GM19239 (cell line): ENCODE measurements around the gene ADGRL3.

Experiments used
- DNase-seq: peaks from one replicate; pipeline ENCODE4 v3.0.0; 2011; ENCODE audit warnings: low spot score; ENCODE audit not compliant: insufficient read length
- FAIRE-seq: peaks from 2 replicates; lab custom pipeline; 2011; peaks lifted over from hg19 to GRCh38; lab: Jason Lieb, UNC

Gene ADGRL3

GRCh38 chr4:61522312-61522711, 322.2 kb downstream of the ADGRL3 start:
- FAIRE-seq = no peak

GRCh38 chr4:61527888-61528287, 327.8 kb downstream of the ADGRL3 start:
- no peak for FAIRE-seq
- no peak for DNase-seq

More at GRCh38 chr4:61522312-61522711, 322.2 kb downstream of the ADGRL3 start:
- DNase-seq = no peak

DNA sequence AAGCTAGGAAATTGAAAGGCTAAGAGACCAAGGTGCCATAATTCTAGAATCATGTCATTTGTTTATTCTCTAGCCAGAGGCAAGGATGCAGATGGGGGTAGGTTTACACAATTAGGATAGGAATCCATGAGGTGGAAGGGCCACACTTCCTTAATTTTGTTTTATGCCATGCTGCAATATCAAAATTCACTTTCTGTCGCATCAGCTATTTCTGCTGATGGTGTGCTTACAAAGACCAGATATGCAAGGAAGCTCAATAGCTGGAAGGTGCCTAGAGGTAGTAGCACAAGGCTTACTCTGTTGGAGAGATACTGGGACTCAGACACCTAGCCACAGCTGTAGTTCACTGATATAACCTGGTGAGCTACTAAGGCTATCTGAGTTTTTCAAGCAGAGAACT, 328.5 kb downstream of the ADGRL3 start:
- no peak for FAIRE-seq
- DNase-seq = no peak

DNA sequence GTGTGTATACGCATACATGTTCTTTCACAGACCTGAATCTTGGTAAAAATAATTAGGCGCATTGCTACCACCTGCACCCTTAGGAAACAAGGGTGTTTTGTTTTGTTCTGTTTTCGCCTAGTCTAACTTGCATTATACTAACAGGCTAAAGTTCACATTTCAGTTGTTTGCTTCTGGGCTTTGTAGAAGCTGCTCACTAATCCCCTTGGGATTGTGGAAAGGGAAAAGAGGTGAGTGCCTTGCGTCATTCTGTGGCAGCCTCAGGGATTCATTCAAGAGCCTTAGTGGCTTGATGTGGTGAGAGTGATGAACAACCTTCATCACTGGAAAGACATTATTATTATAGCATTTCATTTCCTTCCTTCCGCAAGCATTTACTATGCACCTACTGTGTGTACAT, 331.1 kb downstream of the ADGRL3 start:
- no peak for FAIRE-seq
- no peak for DNase-seq

DNA sequence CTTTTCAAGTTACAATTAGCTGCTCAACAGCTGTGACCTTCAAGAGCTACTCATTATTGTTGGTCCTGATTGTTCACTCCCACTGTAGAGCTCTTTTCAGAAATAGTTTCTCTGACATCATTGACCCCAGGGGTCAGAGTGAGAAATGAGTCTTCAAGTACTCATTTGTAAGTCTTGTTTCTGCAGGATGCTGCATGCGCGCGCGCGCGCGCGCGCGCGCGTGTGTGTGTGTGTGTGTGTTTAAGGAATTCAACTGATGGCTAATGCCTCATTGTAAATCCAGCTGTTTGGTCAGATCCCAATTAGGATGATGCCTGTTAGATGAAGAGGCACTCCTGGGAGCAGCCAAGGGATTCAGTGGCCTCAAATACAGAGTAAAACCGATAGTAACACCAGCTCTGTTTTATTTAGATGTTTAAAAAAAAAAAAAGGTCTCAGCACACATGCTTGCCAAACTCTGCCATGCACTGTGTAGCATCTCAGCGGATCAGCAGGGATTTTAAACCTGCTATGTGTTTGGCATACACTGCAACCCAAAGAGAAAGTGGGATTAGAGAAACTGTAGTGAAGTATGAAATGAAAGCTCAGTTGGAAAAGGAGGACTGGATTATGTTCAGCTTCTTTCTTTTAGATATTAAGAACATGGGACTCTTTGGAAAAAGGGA, 332.3 kb downstream of the ADGRL3 start:
- FAIRE-seq (no peak), DNase-seq (no peak)

DNA sequence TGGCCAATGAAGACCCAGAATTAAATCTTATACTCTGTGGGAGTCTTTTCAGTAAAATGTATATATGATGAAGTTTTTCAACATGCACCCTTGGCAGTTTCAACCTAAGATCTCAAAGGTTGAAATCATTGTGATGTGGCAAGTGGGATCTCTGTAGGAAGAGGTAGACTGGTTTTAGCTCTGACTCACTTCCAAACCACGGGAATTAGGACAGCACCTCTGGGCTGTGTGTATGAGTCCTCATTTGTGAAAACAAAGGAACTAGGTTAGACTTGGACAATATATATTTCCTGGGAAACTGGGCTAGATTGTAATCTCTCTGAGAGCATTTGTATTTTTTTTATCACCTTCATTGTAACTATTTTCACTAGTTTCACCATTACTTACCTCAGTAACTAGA, 333.0 kb downstream of the ADGRL3 start:
- DNase-seq = no peak
- FAIRE-seq = no peak

- FAIRE-seq = no peak
- DNase-seq = no peak
Measured at GRCh38 chr4:61540944-61541343, 340.8 kb downstream of the ADGRL3 start.

DNA sequence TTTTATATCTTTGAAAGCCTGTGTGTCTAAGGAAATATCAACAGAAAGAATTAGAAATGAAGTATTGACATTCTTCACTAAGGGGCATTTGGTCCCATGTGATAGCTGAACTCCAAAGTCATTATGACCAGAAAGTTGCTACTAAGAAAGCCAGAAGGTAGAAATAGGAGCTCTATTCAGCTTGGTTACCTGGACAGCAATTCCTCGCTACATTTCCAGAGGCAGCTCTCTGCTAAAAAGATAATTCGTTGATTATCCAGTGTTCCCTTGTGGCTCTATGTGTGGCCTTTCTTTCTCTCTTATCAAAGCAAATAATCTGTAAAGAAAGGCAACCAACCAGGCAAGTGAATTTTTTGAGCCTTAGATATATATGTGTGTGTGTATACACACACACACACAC, 341.3 kb downstream of the ADGRL3 start:
- FAIRE-seq = no peak
- DNase-seq = no peak

GRCh38 chr4:61543976-61544375, 343.9 kb downstream of the ADGRL3 start:
- FAIRE-seq = no peak

DNA sequence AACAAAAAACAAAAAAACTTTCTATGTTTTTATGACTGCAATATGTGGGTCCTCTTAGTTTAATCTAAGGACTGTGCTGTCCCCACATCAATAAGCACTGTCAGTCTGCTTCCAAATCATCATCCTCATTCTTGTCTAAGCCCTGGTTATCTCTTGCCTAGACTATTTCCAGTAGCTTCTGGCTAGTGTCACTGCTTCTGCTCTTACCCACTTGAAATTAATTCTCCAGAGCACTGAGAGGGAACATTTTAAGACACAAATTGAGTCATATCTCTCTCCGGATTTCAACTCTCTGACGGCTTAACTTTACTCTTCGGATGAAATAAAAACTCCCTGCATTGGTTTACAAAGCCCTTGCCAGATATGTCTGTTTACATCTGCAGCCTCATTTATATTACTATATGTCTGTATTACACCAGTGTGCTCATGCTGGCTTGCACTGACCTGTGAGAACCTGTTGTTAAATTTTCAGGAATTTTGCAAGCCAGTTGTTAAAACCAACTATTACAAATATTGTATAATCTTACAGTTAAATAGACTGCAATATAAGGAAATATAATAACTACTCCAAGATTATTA, 345.9 kb downstream of the ADGRL3 start:
- no peak for FAIRE-seq
- DNase-seq = no peak

More at GRCh38 chr4:61543976-61544375, 343.9 kb downstream of the ADGRL3 start:
- DNase-seq = no peak

GRCh38 chr4:61549336-61549735, 349.2 kb downstream of the ADGRL3 start:
- DNase-seq (no peak), FAIRE-seq (no peak)

- FAIRE-seq (no peak), DNase-seq (no peak)
Measured at GRCh38 chr4:61553557-61554125, 353.5 kb downstream of the ADGRL3 start.

DNA sequence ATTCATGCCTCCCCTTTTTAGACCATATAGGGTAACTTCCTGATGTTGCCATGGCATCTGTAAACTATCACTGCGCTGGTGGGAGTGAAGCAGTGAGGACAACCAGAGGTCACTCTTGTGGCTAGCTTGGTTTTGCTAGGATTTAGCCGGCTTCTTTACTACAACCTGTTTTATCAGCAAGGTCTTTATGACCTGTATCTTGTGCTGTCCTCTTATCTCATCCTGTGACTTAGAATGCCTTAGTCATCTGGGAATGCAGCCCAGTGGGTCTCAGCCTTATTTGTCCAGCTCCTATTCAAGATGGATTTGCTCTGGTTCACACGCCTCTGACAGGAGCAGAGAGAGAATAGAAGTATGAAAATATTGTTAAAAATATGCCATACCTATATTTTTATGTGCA, 355.7 kb downstream of the ADGRL3 start:
- no peak for FAIRE-seq
- DNase-seq = no peak

GRCh38 chr4:61556277-61556676, 356.2 kb downstream of the ADGRL3 start:
- DNase-seq (no peak), FAIRE-seq (no peak)

DNA sequence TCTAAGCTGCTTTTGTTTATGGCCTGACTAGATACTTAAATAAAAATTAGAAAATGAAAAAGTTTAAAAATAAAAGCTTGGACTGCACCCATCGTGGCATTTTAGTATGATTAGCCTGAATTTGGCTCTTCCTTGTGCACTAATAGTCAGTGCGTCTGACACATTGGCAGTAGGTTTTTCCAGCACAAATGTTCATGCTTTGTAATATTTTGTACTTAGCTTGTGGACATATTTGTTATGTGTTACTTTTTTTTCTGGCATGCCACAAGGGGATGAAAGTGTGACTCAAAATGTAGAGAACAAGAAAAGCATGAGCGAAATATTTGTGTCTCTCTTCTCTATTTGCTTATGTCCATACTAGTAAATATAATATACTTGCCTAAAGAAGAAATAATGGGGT, 359.3 kb downstream of the ADGRL3 start:
- no peak for DNase-seq
- FAIRE-seq = no peak

DNA sequence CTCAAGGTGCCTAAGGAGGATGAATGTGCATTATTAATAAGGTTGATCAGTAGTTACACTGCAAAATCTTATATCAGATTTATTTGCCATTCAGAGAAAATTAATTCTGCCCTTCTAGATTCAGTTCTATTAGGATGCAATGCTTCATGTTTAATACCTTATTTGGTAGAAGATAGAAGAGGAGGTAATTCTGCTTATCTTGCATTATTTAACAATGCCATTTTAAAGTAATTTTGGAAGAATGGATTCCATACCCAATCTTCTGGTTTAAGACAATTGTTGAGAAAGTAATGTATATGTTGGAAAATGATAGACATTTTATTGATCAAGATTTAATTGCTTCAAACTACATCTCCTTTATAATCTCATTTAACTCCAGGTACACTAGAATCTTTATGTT, 360.9 kb downstream of the ADGRL3 start:
- DNase-seq (no peak), FAIRE-seq (no peak)

- FAIRE-seq = no peak
Measured at GRCh38 chr4:61571761-61572559, 371.8 kb downstream of the ADGRL3 start.

GRCh38 chr4:61575796-61576195, 375.7 kb downstream of the ADGRL3 start:
- no peak for FAIRE-seq
- no peak for DNase-seq

More at GRCh38 chr4:61571761-61572559, 371.8 kb downstream of the ADGRL3 start:
- DNase-seq = no peak

GRCh38 chr4:61579786-61580185, 379.7 kb downstream of the ADGRL3 start:
- no peak for DNase-seq
- FAIRE-seq = no peak

DNA sequence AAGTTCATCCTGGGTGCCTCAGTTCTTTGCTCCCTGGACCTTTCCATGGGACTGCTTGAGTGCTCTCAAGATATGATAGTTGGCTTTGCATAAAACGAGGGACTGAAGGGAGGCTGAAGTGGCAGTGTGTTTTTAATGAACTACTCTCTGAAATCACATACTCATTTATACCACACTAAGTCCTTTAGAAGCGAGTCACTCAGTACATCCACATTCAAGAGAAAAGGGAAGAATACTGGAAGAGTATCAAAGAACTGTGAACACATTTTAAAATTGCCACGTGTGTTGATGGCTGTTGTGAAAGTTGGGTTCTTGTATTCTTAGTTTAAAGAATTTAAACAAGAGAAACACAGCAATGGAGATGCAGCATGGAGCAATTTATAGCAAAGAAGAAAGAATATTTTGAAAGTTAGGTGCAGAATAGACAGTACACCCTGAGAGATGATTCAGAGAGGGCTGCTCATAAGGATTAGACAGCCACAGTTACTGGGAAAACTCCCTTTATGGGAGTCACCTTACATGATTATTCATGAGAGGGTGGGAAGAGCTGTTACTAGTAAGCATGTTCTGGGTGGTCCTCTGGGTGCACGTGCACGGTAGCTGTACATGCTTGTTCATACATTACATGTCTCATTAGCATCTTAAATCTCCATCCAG, 380.7 kb downstream of the ADGRL3 start:
- DNase-seq = no peak
- no peak for FAIRE-seq
